Esophagus squamous epithelium (tissue), 4 donors: ENCODE measurements around the gene CYP4F3.

Experiments used
- CTCF ChIP-seq, 6 experiments: fragments of 450-650 bp in 4 of 6; fragments of 200-600 bp in 2 of 6; sonication (generic) in 2 of 6; IDR thresholded peaks; one replicate each; pipeline ENCODE4 v1.5.1; 2016 to 2019; ENCODE audit warnings: antibody characterized with exemption in 6 of 6, mild to moderate bottlenecking in 4 of 6, moderate library complexity in 4 of 6
- POLR2A ChIP-seq, 4 donors: fragments of 450-650 bp; IDR thresholded peaks; one replicate each; pipeline ENCODE4 v1.6.1; 2017; ENCODE audit warnings: antibody characterized with exemption in 4 of 4, mild to moderate bottlenecking in 4 of 4, moderate library complexity in 3 of 4

- TF ChIP-seq CTCF (IDR thresholded peaks at IDR 0.05): no peak
- no peak for TF ChIP-seq POLR2A (IDR thresholded peaks at IDR 0.05)
These were observed 26.2 kb downstream of the CYP4F3 start for GRCh38 chr19:15666883-15667282.
